Medulla oblongata (tissue), 1 donor: ENCODE results near the gene STARD5.

Source experiments
- DNase-seq: peaks from one replicate; pipeline ENCODE4 v3.0.0-alpha.2; 2015; ENCODE audit errors: extremely low spot score

Gene STARD5

GRCh38 chr15:81293728-81294515, 30.0 kb downstream of the STARD5 start:
- DNase-seq = peak; percentile 50

GRCh38 chr15:81292523-81293001, 31.4 kb downstream of the STARD5 start:
- DNase-seq = no peak

GRCh38 chr15:81291916-81292522, 31.9 kb downstream of the STARD5 start:
- DNase-seq = no peak

GRCh38 chr15:81289910-81290309, 34.0 kb downstream of the STARD5 start:
- no peak for DNase-seq

- DNase-seq = no peak
Measured at GRCh38 chr15:81288616-81289015, 35.3 kb downstream of the STARD5 start.

GRCh38 chr15:81288040-81288439, 35.9 kb downstream of the STARD5 start:
- no peak for DNase-seq

GRCh38 chr15:81286621-81287121, 37.3 kb downstream of the STARD5 start:
- no peak for DNase-seq

- DNase-seq = no peak
Measured at GRCh38 chr15:81285461-81285860, 38.5 kb downstream of the STARD5 start.

- DNase-seq = no peak
Measured at GRCh38 chr15:81284256-81285031, 39.5 kb downstream of the STARD5 start.

GRCh38 chr15:81282911-81283310, 41.0 kb downstream of the STARD5 start:
- DNase-seq = no peak

GRCh38 chr15:81282606-81282895, 41.4 kb downstream of the STARD5 start:
- no peak for DNase-seq

- DNase-seq = no peak
Measured at GRCh38 chr15:81281766-81282605, 42.0 kb downstream of the STARD5 start.

- no peak for DNase-seq
Measured at GRCh38 chr15:81281456-81281735, 42.5 kb downstream of the STARD5 start.

- DNase-seq = no peak
Measured at GRCh38 chr15:81280696-81281455, 43.1 kb downstream of the STARD5 start.

- DNase-seq = no peak
Measured at GRCh38 chr15:81279621-81280485, 44.1 kb downstream of the STARD5 start.

GRCh38 chr15:81278306-81279029, 45.5 kb downstream of the STARD5 start:
- DNase-seq = no peak

GRCh38 chr15:81277851-81278250, 46.1 kb downstream of the STARD5 start:
- no peak for DNase-seq

- no peak for DNase-seq
Measured at GRCh38 chr15:81276967-81277366, 47.0 kb downstream of the STARD5 start.

GRCh38 chr15:81275711-81276392, 48.1 kb downstream of the STARD5 start:
- no peak for DNase-seq
